Body of pancreas (tissue), 4 donors: ENCODE measurements around the gene RPIA.

Experiments
- POLR2A ChIP-seq, 3 donors: fragments of 450-650 bp; IDR thresholded peaks; one replicate each; pipeline ENCODE4 v1.6.1; 2016; ENCODE audit warnings: antibody characterized with exemption in 3 of 3, mild to moderate bottlenecking in 2 of 3
- TF ChIP-seq, protein P1 (sequence below), 7 experiments: fragments of 450-650 bp in 4 of 7; fragments of 200-600 bp in 3 of 7; sonication (generic) in 3 of 7; IDR thresholded peaks; one replicate each; pipeline ENCODE4 v1.5.1; 2016 to 2019; ENCODE audit warnings: antibody characterized with exemption in 7 of 7

DNA sequence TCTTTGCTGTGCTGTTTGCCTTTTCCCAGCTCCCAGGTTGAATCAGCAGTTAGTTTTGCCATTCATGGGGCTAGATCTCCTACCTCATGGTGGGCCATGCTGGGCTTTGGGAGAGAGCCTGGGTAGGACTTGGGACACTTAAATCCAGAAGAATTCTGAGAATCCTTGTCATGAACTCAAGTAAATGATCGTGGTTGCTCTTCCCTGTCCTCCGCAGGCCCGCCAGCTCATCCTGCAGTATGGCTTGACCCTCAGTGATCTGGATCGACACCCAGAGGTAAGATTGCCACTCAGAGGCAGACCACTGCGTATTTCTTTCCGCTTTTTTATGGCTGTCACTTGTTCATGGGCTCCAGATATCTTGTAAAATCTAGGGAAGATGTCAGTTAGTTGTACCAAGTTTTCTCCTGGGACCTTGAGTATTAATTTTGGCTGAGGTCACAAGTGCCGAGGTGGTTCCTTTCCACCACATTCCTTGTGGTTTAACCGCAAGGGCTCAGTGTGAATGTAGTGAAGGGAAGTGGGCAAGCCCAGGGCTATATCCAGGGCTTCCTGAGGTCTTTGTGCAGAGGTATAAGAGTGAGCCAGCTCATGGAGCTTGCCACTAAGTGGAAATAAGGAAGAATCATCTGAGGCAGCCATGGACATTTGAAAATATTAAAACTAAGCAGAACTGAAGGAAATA, 37.7 kb downstream of the RPIA start:
- TF ChIP-seq POLR2A (IDR thresholded peaks at IDR 0.05): no peak
- TF ChIP-seq, protein P1, sequence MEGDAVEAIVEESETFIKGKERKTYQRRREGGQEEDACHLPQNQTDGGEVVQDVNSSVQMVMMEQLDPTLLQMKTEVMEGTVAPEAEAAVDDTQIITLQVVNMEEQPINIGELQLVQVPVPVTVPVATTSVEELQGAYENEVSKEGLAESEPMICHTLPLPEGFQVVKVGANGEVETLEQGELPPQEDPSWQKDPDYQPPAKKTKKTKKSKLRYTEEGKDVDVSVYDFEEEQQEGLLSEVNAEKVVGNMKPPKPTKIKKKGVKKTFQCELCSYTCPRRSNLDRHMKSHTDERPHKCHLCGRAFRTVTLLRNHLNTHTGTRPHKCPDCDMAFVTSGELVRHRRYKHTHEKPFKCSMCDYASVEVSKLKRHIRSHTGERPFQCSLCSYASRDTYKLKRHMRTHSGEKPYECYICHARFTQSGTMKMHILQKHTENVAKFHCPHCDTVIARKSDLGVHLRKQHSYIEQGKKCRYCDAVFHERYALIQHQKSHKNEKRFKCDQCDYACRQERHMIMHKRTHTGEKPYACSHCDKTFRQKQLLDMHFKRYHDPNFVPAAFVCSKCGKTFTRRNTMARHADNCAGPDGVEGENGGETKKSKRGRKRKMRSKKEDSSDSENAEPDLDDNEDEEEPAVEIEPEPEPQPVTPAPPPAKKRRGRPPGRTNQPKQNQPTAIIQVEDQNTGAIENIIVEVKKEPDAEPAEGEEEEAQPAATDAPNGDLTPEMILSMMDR (IDR thresholded peaks at IDR 0.05): no peak
